ENCODE data around the gene CTNNB1.

- TF ChIP-seq CTCF (IDR thresholded peaks at IDR 0.05) (no peak), EP300 (IDR thresholded peaks at IDR 0.05) (no peak), POLR2A (IDR thresholded peaks at IDR 0.05) (no peak)
Observed at GRCh38 chr3:41239587-41239986, 40.3 kb downstream of the CTNNB1 start.

All from ovary (tissue), 3 donors.